HUDEP-2 (cell line): Measurements from ENCODE around the gene XRCC3.
A peak's percentile ranks its signal among the peaks of the same experiment; 100 is the strongest.

Source experiments
- DNase-seq, 76 experiments: peaks; one replicate each; lab custom pipeline; 2025; ENCODE audit not compliant: unreplicated experiment in 76 of 76; lab: John Stamatoyannopoulos, UW

XRCC3 gene

GRCh38 chr14:103727313-103727980 lies 12.2 kb upstream of the XRCC3 start:
- peak in 6 of 76 experiments; percentile 16 to 23 (median 20) for DNase-seq

GRCh38 chr14:103726474-103726873 lies 11.2 kb upstream of the XRCC3 start:
- DNase-seq = no peak

GRCh38 chr14:103725739-103726395 lies 10.6 kb upstream of the XRCC3 start:
- DNase-seq = no peak

- DNase-seq = no peak
Observed at GRCh38 chr14:103725001-103725682, 9.9 kb upstream of the XRCC3 start.

GRCh38 chr14:103724116-103724515 lies 8.9 kb upstream of the XRCC3 start:
- DNase-seq = peak in 75 of 76 experiments; percentile 19 to 97 (median 92)

- DNase-seq = no peak
Observed at GRCh38 chr14:103723748-103724081, 8.5 kb upstream of the XRCC3 start.

- DNase-seq = no peak
Observed at GRCh38 chr14:103721334-103722120, 6.3 kb upstream of the XRCC3 start.

GRCh38 chr14:103719751-103720150 lies 4.5 kb upstream of the XRCC3 start:
- no peak for DNase-seq

GRCh38 chr14:103718572-103718971 lies 3.3 kb upstream of the XRCC3 start:
- no peak for DNase-seq

GRCh38 chr14:103716899-103717411 lies 1.7 kb upstream of the XRCC3 start:
- DNase-seq = no peak

GRCh38 chr14:103716091-103716801 lies 995 bp upstream of the XRCC3 start:
- peak in 2 of 76 experiments; percentile 14 to 20 for DNase-seq

- no peak for DNase-seq
Observed at GRCh38 chr14:103714063-103714724, 1.1 kb downstream of the XRCC3 start.

- DNase-seq = no peak
Observed at GRCh38 chr14:103713304-103714062, 1.8 kb downstream of the XRCC3 start.

- DNase-seq = no peak
Observed at GRCh38 chr14:103712633-103713247, 2.5 kb downstream of the XRCC3 start.

- peak in 30 of 76 experiments; percentile 9 to 53 (median 28) for DNase-seq
Observed at GRCh38 chr14:103711516-103712431, 3.5 kb downstream of the XRCC3 start.

GRCh38 chr14:103710771-103711377 lies 4.4 kb downstream of the XRCC3 start:
- DNase-seq = no peak

GRCh38 chr14:103709814-103710213 lies 5.4 kb downstream of the XRCC3 start:
- DNase-seq = no peak
